H54 (cell line): ENCODE data around the gene ESR1.
"Not testable (repeated sequence)": the region's sequence is repeated elsewhere in the genome, so short reads cannot be mapped to it uniquely, and the experiment has no call there.

Source experiments
- DNase-seq: peaks from one replicate; pipeline ENCODE4 v3.0.0; 2011; ENCODE audit warnings: low spot score, mixed read lengths; ENCODE audit not compliant: insufficient read length
- FAIRE-seq: peaks from 3 replicates; lab custom pipeline; 2011; peaks lifted over from hg19 to GRCh38; lab: Jason Lieb, UNC
- POLR2A ChIP-seq: IDR thresholded peaks from 2 replicates; pipeline ENCODE4 v1.6.1; 2011; ENCODE audit warnings: low read depth, mild to moderate bottlenecking, low read length

ESR1 gene

DNA sequence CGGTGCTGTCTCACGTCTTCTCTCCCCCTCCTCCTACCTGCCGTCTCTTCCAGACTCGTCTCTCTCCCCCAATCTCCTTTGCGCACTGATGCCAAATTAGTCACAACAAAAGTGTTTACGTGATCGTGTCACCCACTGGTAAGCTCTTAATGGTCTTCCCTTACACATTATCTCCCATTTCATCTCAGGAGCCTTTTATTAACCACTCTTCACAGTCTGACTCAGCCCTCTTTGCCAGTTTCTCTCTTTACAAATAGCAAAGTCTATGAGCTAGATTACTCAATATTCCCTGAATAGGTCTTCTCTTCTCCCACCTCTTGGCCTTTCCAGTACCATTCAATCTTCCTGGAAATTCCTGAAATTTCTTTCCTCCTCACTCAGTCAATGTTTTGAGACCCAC, 247.0 kb downstream of the ESR1 start:
- FAIRE-seq (no peak), DNase-seq (no peak)
- TF ChIP-seq POLR2A, result no peak

DNA sequence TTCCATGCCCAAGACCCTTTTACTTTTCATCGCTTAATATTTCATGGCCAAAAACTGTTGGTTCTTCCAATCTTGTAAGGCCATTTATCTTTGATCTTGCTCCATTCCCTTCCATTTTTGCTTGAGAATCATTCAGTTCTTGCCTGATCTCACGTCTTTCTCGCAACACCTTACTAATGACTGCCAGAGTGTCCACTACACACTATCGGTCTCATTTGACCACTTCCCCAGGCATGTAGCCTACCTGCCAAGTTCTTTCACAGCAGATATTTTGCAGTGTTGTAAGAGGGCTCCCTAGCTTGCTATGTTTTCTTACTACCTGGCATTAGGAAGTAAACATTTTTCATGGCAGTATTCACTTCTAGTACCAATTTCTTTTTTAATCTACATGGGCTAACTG, 248.0 kb downstream of the ESR1 start:
- DNase-seq (no peak), FAIRE-seq (no peak)
- no peak for TF ChIP-seq POLR2A

DNA sequence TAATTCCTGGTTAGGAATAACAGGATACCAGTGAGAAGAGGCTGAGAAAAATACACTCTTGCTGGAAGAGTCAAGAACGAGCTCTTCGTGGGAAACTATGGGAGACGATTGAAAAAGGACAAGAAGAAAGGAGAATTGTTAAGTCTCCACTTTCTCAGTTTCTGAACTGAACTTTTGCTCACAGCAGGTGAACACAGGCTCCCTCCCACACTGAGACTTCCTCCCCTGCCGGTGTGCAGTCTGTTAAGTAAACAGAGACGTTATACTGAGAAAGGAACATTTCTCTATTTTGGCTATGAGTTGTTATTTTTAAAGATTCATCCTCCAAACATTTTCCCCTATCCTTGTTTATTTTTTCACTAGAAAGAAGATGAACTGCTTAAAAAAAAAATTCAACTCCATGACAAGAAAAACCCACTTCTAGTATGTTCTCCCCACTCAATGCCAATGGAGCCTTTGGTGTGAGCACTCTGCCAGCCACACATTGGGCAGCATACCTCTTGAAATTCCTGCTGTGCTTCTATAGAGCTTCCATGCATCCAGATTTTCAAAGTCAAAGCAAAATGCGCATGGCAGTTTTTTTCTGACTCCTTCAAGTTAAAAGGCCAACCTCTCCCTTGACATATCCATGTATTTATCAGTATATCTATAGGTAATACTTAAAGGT, 250.5 kb downstream of the ESR1 start:
- DNase-seq (no peak), FAIRE-seq (no peak)
- no peak for TF ChIP-seq POLR2A

DNA sequence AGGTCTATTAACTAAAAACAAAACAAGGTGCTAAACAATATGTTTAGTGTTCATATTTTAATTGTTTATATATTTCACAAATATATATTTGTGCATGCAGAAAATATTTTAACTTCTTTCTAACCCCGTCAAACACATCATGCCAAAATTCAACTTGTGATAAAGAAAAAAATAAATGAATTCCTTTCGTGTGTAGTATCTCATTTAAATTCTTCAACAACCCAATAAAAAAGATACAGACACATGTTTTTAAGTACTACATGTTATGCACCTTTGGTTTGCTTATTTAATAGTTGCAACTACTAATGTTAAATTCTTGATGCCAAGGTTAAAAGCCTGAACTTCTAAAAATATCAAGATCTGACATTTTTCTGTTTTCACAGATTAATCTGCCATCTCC, 252.4 kb downstream of the ESR1 start:
- no peak for TF ChIP-seq POLR2A
- DNase-seq (no peak), FAIRE-seq (no peak)

DNA sequence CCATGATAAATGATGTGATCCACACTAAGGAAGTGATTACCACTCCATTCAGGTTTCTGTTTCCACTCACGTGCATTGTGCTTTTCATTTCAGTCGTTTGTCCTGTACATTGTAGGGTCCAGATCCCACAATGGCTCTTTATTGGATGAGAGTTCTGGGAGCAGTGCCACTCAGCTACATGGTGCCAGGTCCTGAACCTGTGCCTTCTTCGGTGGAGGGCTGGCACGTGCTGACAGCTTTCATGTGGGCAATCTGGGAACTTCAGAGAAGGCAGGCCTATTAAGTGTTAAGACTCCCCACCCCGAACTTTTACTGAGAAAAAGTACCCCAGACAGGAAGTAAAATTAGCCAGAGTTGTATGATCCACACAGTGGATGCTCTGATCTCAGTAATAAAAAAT, 255.0 kb downstream of the ESR1 start:
- DNase-seq (no peak), FAIRE-seq (no peak)
- TF ChIP-seq POLR2A, result no peak

DNA sequence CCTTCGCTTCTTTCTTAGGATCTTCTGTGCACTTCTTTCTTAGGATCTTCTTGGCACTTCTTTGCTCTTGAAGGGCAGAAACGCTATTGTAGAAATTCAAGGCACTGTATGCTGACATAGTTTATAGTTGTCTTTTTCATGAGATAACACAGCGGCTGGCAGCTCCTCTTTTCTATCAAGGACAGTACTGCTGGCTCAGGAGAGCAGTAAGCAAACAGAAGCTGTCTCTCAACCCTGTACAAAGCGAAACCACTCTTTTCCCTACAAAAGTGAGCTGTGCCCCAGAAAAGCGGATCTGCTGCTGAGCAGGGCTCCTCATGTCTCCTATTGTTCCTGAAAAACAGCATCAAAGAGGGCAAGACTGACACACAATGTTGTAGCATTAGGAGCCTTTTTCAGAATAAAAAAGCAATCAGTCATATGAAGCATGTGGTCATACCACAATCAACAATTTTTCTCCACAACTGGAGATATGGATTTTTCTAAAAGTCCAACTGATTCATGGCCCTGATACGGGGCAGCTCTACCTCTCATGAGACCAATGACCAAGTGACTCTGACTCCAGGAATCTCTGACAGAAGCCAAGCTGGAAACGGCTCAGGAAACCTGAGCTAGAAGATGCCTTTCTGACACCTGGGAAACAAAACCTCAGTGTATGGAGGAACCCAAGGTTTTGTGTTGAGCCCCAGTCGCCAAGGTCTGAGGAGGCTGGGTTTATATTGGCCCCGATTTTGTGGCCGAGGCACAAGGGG, 255.9 kb downstream of the ESR1 start:
- TF ChIP-seq POLR2A, result no peak

DNA sequence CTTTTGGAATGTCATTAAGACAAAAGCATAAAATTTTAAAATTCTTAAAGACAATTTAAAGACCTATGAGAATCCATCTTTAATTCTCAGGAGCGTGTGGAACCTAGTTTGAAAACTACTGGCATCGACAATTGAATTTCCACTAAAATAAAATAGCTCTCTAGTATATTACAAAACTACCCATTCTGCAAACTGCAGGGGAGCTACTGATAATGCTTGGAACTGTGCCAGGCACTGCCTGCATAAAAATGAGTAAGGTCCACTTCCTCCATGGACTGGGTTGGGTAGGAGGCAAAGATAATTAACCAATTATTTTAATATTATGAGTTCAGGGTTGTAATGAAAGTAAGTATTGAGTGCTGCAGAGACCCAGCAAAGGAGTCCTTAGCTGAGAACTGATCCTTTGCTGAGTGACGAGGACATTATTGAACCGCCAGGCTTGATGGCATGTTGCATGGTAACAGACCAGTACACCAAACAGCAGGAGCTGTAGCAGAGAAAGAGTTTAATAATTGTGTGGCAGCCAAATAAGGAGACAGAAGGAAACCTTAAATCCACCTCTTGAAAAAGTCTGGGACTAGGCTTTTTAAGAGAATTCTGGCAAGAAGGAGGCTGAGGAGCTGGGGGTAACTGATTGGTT, 261.3 kb downstream of the ESR1 start:
- no peak for TF ChIP-seq POLR2A
- FAIRE-seq, result no peak
- DNase-seq, result no peak

More for the DNA sequence above, 255.9 kb downstream of the ESR1 start:
- FAIRE-seq (no peak), DNase-seq (no peak)

DNA sequence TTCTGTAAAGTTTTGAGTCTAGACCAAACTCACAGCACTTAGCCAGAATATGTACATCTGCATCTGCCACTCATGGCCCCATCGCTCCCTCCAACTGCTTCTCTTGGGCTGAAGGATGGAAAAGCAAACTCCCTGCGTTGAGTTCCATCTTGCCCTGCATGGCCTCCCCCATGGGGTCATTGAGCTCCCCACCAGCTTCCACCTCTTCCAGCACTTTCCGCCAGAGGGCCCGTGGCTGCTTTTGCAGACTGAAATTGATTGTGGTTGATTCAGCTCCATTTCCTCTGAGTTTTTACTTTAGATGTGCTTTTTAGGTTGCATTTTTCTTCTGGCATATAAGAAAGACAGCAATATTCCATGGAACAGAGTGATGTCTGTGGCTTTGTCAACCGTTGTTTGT, 263.1 kb downstream of the ESR1 start:
- FAIRE-seq (no peak), DNase-seq (no peak)
- TF ChIP-seq POLR2A, result no peak

DNA sequence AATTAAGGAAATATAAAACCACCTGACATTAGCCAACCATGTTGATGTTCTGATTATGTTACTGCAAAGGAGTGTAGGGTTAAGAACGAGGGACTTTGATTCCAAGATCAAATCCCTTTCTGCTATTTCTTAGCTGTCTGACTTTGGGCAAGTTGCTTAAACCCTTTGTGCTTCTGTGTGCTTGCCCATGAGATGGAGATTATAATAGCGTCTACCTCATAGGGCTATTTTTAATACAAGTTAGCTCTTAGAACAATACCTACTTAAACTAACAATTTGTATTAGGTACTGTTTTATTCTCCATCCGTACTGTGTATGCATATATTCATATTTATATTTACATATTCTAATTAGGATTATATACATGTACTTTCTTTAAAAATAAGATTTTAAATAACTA, 263.8 kb downstream of the ESR1 start:
- DNase-seq, result no peak
- no peak for TF ChIP-seq POLR2A
- FAIRE-seq, result no peak

DNA sequence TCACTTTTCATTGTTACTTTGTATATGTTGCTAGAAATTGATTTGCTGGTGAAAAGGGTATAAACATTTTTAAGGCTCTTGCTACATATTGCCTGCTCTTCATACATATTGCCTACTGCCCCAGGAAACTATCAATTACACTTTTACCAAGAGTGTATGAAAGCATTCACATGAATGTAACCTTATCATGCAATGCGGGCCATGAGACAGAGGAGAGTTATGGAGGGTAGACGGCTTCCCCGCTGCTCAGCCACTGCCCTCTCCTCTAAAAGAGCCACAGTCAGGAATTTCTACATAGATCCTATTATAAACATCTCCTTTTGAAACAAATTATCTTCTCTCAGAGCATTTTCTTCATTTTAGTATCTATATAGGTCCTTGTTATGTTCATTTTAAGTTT, 264.4 kb downstream of the ESR1 start:
- FAIRE-seq, result no peak
- no peak for DNase-seq
- TF ChIP-seq POLR2A, result no peak

DNA sequence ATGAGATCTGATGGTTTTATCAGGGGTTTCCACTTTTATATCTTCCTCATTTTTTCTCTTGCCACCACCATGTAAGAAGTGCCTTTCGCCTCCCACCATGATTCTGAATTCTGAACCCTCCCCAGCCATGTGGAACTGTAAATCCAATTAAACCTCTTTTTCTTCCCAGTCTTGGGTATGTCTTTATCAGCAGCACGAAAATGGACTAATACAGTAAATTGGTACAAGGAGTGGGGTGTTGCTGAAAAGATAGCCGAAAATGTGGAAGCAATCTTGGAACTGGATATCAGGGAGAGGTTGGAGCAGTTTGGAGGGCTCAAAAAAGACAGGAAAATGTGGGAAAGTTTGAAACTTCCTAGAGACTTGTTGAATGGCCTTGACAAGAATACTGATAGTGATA, 268.8 kb downstream of the ESR1 start:
- not testable (repeated sequence) for FAIRE-seq, DNase-seq

DNA sequence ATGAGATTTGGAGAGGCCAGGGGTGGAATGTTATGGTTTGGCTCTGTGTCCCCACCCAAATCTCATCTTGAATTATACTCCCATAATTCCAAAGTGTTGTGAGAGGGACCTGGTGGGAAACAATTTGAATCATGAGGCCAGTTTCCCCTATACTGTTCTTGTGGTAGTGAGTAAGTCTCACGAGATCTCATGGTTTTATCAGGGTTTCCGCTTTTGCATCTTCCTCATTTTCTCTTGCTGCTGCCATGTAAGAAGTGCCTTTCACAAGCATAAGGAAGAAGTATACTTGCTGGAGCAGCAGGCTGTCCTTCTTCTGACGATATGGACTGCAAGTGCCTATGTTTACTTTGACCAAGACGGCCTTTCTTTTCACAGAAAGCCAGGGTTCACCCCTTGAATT, 270.5 kb downstream of the ESR1 start:
- no peak for TF ChIP-seq POLR2A
- DNase-seq, result no peak
- no peak for FAIRE-seq

DNA sequence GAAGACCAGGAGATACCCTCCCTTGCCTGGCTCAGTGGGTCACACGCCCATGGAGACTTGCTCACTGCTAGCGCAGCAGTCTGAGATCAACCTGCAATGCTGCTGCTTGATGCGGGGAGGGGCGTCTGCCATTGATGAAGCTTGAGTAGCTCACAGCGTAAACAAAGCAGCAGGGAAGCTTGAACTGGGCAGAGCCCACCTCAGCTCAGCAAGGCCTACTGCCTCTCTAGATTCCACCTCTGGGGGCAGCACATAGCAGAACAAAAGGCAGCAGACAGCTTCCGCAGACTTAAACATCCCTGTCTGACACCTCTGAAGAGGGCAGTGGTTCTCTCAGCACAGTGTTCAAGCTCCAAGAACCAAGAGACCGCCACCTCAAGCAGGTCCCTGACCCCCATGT, 271.3 kb downstream of the ESR1 start:
- DNase-seq (no peak), FAIRE-seq (no peak)
- no peak for TF ChIP-seq POLR2A

DNA sequence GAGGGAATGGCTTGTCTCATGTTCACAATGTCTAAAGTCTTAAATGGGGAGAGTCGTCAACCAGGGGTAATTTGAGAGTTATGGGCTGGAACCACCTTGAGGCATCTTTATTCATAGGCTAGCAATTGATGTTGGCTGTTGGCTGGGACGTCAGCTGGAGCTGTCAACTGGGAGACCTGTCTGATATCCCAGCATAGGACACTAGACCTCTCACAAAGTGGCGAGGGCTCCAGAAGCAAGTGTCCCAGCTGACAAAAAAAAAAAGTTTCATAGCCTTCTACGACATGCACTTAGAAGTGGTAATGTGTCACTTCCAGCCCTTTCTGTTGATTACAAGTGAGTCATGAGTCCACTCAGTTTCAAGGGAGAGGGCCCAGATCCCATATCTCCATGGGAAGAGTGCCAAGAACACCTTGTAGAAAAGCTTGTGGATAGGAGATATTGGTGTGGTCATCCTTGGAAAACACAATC, 278.0 kb downstream of the ESR1 start:
- DNase-seq, result no peak
- no peak for FAIRE-seq
- no peak for TF ChIP-seq POLR2A
